Measurements from ENCODE around the gene ADAMTS7.
"Not testable (repeated sequence)": the region's sequence is repeated elsewhere in the genome, so short reads cannot be mapped to it uniquely, and the experiment has no call there.

ADAMTS7 gene

GRCh38 chr15:78768531-78769408, 42.5 kb downstream of the ADAMTS7 start:
- intact Hi-C loops (cut with DNase I): no loop called here
- peak in 1 of 42 donors; percentile 1 for DNase-seq

GRCh38 chr15:78768096-78768495, 43.2 kb downstream of the ADAMTS7 start:
- intact Hi-C loops (cut with DNase I): no loop called here
- DNase-seq: no peak

GRCh38 chr15:78767331-78767951, 43.8 kb downstream of the ADAMTS7 start:
- peak in 5 of 42 donors; percentile 3 to 20 (median 11) for DNase-seq
- intact Hi-C loops (cut with DNase I): no loop called here

GRCh38 chr15:78766641-78767071, 44.6 kb downstream of the ADAMTS7 start:
- intact Hi-C loops (cut with DNase I): not testable (repeated sequence)
- DNase-seq: peak in 6 of 42 donors; percentile 4 to 22 (median 10)

- DNase-seq: peak in 6 of 42 donors; percentile 4 to 39 (median 10)
- intact Hi-C loops (cut with DNase I): no loop called here
These were observed 45.2 kb downstream of the ADAMTS7 start for GRCh38 chr15:78766041-78766440.

- intact Hi-C loops (cut with DNase I): not testable (repeated sequence)
- DNase-seq: peak in 7 of 42 donors; percentile 5 to 38 (median 16)
These were observed 46.0 kb downstream of the ADAMTS7 start for GRCh38 chr15:78765154-78765860.

- DNase-seq: peak in 12 of 42 donors; percentile 11 to 53 (median 34)
- intact Hi-C loops (cut with DNase I): not testable (repeated sequence)
These were observed 46.7 kb downstream of the ADAMTS7 start for GRCh38 chr15:78764340-78765153.

- intact Hi-C loops (cut with DNase I): no loop called here
These were observed 47.4 kb downstream of the ADAMTS7 start for GRCh38 chr15:78763796-78764241.

GRCh38 chr15:78762985-78763795, 48.1 kb downstream of the ADAMTS7 start:
- intact Hi-C loops (cut with DNase I): no loop called here

More at GRCh38 chr15:78763796-78764241, 47.4 kb downstream of the ADAMTS7 start:
- DNase-seq: peak in 6 of 42 donors; percentile 11 to 38 (median 20)

GRCh38 chr15:78762386-78762961, 48.8 kb downstream of the ADAMTS7 start:
- intact Hi-C loops (cut with DNase I): not testable (repeated sequence)
- peak in 8 of 42 donors; percentile 2 to 29 (median 10) for DNase-seq

More at GRCh38 chr15:78762985-78763795, 48.1 kb downstream of the ADAMTS7 start:
- peak in 7 of 42 donors; percentile 5 to 26 (median 13) for DNase-seq

- DNase-seq: peak in 9 of 42 donors; percentile 4 to 26 (median 6)
- intact Hi-C loops (cut with DNase I): no loop called here
These were observed 49.3 kb downstream of the ADAMTS7 start for GRCh38 chr15:78761891-78762385.

GRCh38 chr15:78761475-78761874, 49.8 kb downstream of the ADAMTS7 start:
- intact Hi-C loops (cut with DNase I): not testable (repeated sequence)
- DNase-seq: peak in 9 of 42 donors; percentile 0 to 20 (median 8)

- intact Hi-C loops (cut with DNase I): no loop called here
- peak in 10 of 42 donors; percentile 3 to 33 (median 8) for DNase-seq
These were observed 50.2 kb downstream of the ADAMTS7 start for GRCh38 chr15:78761020-78761419.

- intact Hi-C loops (cut with DNase I): not testable (repeated sequence)
- peak in 41 of 42 donors; percentile 33 to 88 (median 62) for DNase-seq
These were observed 51.0 kb downstream of the ADAMTS7 start for GRCh38 chr15:78760091-78760882.

GRCh38 chr15:78759361-78759998, 51.8 kb downstream of the ADAMTS7 start:
- intact Hi-C loops (cut with DNase I): not testable (repeated sequence)
- peak in 6 of 42 donors; percentile 2 to 30 (median 14) for DNase-seq
